ENCODE results near the gene FBRSL1. TPM values are rescaled to one million over a fixed set of nuclear protein-coding genes. Genes with fewer than 3 reads are reported as not detected.
"Not testable (repeated sequence)": the region's sequence is repeated elsewhere in the genome, so short reads cannot be mapped to it uniquely, and the experiment has no call there.

Gene FBRSL1
- total and polyA plus RNA-seq, 7 donors, result 3.9 to 37.0 (median 10.3) TPM

GRCh38 chr12:132474237-132474741 lies 15.7 kb upstream of the FBRSL1 start:
- H3K36me3 ChIP-seq, result no peaks in the 10 kb centered on the region

GRCh38 chr12:132474799-132475303 lies 15.1 kb upstream of the FBRSL1 start:
- DNase-seq; H3K27me3 ChIP-seq; H3K4me1 ChIP-seq; H3K9me3 ChIP-seq; intact Hi-C loops (cut with DNase I); H3K27ac ChIP-seq; H3K36me3 ChIP-seq; H3K4me3 ChIP-seq: not testable (repeated sequence)
- WGBS, 2 donors, result 0% methylated on average over 2 of the region's 56 CpGs; no CpG with 5 or more reads in 1 of the 2 donors

More at GRCh38 chr12:132474237-132474741, 15.7 kb upstream of the FBRSL1 start:
- TF ChIP-seq CTCF (IDR thresholded peaks at IDR 0.05), result no peak
- no peak for TF ChIP-seq EP300 (IDR thresholded peaks at IDR 0.05)
- no peak for TF ChIP-seq POLR2AphosphoS5 (IDR thresholded peaks at IDR 0.05)
- no peak for TF ChIP-seq POLR2A (IDR thresholded peaks at IDR 0.05)
- Histone ChIP-seq H3K4me1 (no peaks in the 10 kb centered on the region), H3K27ac (no peak overlapping the region), H3K4me3 (peak overlapping the region in 1 of 4 donors; percentile 9), H3K9me3 (no peaks in the 10 kb centered on the region), H3K27me3 (peaks cover 0 to 3% (median 0%) of the 10 kb centered on the region in 3 donors)
- WGBS, 2 donors, result 47 to 68% methylated on average over 28 to 33 of the region's 35 CpGs
- DNase-seq, result no peak
- intact Hi-C loops (cut with DNase I), result no loop called here

DNA sequence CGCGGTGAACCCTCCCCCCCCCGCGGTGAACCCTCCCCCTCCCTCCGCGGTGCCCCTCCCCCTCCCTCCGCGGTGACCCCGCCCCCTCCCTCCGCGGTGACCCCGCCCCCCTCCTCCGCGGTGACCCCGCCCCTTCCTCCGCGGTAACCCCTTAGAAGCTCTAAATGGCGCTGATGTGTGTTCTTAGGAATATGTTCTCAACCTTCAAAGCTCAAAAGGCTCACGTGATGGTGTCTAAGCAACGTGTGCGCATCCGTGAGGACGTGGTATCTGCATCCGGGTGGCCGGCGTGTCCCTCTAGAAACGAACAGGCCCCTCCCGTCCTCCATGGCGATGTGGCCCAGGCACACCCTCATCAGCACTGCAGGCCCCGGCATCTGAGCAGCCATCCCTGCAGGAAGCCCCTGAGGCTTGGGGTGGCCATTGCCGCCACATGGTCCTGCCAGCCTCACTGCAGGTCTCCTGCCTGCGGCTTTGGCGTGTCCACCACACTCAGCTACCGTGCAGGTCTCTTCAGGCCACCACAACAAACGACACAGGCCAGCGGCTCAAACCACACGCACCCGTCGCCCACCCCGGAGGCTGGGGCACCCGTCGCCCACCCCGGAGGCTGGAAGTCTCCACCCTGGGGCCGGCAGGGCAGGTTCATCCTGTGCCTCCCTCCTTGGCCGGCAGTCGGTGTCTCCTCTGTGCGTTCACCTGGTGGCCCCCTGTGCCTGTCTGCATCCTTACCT lies 14.5 kb upstream of the FBRSL1 start:
- Histone ChIP-seq H3K27me3 (peaks cover 0 to 3% (median 0%) of the 10 kb centered on the region in 3 donors), H3K4me3 (no peak overlapping the region), H3K36me3 (no peaks in the 10 kb centered on the region), H3K27ac (no peak overlapping the region), H3K4me1 (no peaks in the 10 kb centered on the region), H3K9me3 (no peaks in the 10 kb centered on the region)
- TF ChIP-seq CTCF (IDR thresholded peaks at IDR 0.05) (no peak), POLR2AphosphoS5 (IDR thresholded peaks at IDR 0.05) (no peak), EP300 (IDR thresholded peaks at IDR 0.05) (no peak), POLR2A (IDR thresholded peaks at IDR 0.05) (no peak)
- WGBS, 2 donors, result 68 to 75% methylated on average over 37 to 38 of the region's 47 CpGs
- DNase-seq, result no peak
- intact Hi-C loops (cut with DNase I), result no loop called here

- 89 to 92% methylated on average over 26 of the region's 26 CpGs for WGBS, 2 donors
- Histone ChIP-seq H3K27me3 (peaks cover 0 to 7% (median 0%) of the 10 kb centered on the region in 3 donors), H3K4me3 (no peak overlapping the region), H3K4me1 (no peaks in the 10 kb centered on the region), H3K27ac (no peak overlapping the region), H3K36me3 (no peaks in the 10 kb centered on the region), H3K9me3 (no peaks in the 10 kb centered on the region)
- intact Hi-C loops (cut with DNase I), result no loop called here
- TF ChIP-seq EP300 (IDR thresholded peaks at IDR 0.05) (no peak), POLR2AphosphoS5 (IDR thresholded peaks at IDR 0.05) (no peak), POLR2A (IDR thresholded peaks at IDR 0.05) (no peak), CTCF (IDR thresholded peaks at IDR 0.05) (no peak)
- DNase-seq, result no peak
These were observed 13.9 kb upstream of the FBRSL1 start for GRCh38 chr12:132476038-132476414.

DNA sequence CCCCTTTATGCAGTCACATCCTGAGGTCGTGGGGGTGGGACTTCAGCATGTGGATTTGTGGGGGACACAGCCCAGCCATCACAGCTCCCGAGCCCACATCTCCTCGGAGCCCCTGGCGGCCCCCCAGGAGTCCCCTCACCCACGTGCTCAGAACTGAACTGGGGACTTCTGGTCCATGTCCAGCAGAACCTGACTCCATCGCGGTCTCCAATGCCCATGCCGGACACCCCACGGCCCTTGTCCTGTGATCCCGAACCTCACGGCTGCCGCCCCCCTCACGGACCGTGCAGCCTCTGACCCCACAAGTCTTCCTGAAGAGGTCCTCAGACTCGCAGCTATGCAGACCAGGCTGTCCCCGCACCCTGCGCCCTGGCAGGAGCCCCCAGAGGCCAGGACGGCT lies 13.5 kb upstream of the FBRSL1 start:
- DNase-seq, result no peak
- TF ChIP-seq EP300 (IDR thresholded peaks at IDR 0.05) (no peak), POLR2AphosphoS5 (IDR thresholded peaks at IDR 0.05) (no peak), POLR2A (IDR thresholded peaks at IDR 0.05) (no peak), CTCF (IDR thresholded peaks at IDR 0.05) (no peak)
- no peaks in the 10 kb centered on the region for H3K9me3 ChIP-seq
- no peak overlapping the region for H3K4me3 ChIP-seq
- no peaks in the 10 kb centered on the region for H3K36me3 ChIP-seq
- intact Hi-C loops (cut with DNase I), result no loop called here
- WGBS, 2 donors, result 82 to 85% methylated on average over 18 of the region's 18 CpGs
- H3K27me3 ChIP-seq, result peaks cover 0 to 7% (median 0%) of the 10 kb centered on the region in 3 donors
- H3K4me1 ChIP-seq, result no peaks in the 10 kb centered on the region
- H3K27ac ChIP-seq, result no peak overlapping the region

All from sigmoid colon (tissue), 7 donors.